HG02885 (cell line): ENCODE results near the gene LRCH2.
"Not testable (repeated sequence)": the region's sequence is repeated elsewhere in the genome, so short reads cannot be mapped to it uniquely, and the experiment has no call there.

Experiments
- ATAC-seq: cut with Tn5 transposase; IDR thresholded peaks from one replicate; pipeline ENCODE4 v1.9.1; 2021; ENCODE audit warnings: mild to moderate bottlenecking; ENCODE audit not compliant: unreplicated experiment, poor library complexity

The LRCH2 gene, protein sequence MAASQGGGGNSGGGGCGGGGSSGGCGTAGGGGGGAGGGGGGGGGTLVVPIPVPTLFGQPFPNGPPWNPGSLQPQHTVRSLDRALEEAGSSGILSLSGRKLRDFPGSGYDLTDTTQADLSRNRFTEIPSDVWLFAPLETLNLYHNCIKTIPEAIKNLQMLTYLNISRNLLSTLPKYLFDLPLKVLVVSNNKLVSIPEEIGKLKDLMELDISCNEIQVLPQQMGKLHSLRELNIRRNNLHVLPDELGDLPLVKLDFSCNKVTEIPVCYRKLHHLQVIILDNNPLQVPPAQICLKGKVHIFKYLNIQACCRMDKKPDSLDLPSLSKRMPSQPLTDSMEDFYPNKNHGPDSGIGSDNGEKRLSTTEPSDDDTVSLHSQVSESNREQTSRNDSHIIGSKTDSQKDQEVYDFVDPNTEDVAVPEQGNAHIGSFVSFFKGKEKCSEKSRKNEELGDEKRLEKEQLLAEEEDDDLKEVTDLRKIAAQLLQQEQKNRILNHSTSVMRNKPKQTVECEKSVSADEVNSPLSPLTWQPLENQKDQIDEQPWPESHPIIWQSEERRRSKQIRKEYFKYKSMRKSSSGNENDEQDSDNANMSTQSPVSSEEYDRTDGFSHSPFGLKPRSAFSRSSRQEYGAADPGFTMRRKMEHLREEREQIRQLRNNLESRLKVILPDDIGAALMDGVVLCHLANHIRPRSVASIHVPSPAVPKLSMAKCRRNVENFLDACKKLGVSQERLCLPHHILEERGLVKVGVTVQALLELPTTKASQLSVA

DNA sequence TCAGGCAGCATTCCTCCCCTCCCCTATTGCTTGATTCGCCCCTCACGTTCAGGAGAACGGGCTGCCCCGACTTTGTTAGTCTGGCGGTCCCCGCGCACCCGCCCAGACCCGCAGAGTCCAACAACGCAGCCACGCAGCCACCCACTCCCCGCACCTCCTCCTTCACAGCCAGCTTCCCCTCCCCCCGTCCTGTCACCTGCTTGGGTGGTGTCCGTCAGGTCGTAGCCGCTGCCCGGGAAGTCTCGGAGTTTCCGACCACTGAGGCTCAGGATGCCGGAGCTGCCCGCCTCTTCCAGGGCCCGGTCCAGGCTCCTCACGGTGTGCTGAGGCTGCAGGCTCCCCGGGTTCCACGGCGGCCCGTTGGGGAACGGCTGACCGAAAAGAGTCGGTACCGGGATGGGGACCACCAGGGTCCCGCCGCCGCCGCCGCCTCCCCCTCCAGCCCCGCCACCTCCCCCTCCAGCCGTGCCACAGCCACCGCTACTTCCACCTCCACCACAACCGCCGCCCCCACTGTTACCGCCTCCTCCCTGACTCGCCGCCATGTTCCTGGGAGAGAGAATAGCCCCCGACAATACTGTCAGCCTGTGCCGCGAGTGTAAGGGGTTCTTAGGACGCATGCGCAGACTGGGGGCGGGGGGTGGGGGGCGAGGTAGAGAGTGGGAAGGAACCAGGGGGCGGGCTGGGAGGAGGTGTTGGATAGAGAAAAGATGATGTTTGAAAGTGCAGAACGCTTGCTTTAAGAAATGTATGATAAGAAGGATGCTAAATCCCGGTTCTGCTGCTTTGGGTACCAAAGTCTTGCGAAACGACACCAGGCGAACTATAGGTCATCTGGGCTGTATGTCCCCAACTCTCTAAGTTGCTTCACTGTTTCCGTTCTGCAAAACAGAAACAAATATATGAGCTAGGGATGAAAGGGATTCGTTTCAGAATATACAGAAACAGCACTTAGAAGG lies at the start of gene LRCH2:
TSS of gene LRCH2 (minus strand) at position 600 of the 959 bp plus-strand sequence. CDS start at position 545, 55 bp downstream.
- ATAC-seq = no peak

DNA sequence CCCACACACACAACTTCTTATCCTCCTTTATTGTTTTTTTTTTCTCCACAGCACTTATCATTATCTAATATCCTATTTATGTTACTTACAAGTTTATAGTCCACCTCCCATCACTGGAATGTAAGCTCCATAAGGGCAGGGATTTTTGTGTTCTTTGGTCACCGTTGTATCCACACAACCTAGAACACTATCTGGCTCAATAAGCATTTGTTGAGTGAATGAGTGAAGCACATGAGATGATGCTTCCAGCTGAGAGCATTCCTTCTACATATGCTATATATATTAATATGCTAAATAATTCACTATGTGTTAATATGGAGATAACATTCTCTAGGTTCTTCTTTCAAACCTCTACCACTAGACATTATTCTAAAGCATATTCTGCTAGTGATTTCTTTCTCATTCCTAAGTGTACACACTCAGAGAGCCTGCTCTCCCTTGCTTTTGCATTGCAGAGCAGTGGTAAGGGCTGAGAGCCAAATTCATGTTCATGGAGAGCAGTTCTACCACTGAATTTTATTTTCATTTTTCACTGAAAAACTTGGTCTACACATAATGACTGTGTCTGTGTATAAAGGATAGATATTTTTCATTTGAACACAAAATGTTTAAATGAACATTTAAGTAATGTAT lies 35.3 kb upstream of the LRCH2 start:
- ATAC-seq = no peak

DNA sequence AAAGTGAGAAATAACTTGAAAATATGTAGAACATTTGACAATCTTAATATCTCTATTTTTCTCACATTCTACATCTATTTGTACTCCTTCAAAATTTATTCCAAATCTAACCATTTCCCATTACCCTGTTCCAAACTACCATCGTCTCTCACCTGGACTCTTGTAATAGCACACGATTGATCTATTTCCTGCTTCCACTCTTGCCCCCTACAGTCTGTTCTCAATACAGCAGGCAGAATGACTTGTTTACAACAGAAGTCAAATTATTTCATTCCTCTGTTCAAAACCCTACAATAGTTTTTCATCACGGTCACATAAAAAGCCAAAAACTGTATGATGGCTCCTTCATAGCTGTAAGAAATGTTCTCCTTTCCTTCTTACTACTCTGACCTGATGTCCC lies 34.5 kb upstream of the LRCH2 start:
- ATAC-seq = peak; percentile 66

DNA sequence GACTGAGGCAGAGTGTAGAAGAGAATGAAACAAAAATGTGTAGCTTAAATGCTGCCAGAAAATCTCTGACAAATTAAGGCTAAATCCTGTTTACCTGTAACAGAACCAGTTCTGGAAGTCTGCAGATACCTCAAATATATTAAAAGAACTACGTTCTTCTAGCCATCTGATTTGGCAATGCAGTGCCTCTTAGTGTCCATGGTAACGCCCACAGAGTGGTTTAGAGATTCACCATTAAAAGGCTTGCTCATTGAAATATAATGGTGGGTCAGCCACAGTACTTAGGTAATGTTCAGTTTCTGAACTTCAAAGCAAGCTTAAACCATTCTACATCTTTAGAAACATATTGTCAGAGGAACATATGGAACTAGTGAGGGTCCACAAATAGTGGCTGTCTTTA lies 32.4 kb upstream of the LRCH2 start:
- ATAC-seq = no peak

DNA sequence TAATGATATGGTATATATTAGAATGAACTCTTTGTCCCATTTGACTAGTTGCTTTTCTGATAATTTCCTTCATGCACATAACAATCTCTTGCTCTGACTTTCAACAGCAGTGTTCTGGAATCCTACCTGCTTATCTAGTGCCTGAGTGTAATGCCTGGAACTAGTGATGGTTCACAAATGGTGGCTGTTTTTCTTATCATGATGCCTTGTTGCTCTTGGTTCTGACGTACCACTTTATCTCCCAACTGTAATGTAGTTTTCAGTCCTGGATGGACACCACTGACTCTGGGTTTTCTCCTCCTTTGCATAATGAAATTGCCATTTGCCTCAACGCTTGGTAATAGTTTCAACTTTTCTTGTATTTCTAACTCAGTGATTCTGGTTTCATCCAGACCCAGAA lies 30.1 kb upstream of the LRCH2 start:
- ATAC-seq = no peak

DNA sequence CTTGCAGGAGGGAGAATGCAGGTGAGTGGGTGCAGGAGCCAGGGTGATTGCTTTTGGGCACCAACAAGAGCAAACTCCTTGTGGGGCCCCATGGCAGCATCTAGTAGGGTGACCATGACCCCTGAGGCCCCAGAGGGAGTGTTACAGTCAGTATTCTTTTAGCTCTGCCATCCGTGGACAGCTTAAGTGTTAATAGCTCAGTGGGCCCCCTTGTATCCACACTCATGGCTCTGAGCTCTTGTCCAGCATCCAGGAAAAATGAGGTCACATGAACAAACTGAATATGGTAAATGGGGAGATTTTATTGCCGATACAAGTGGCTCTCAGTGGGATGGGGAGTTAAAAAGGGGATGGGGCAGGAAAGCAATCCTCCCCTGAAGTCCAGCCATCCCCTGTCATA lies 27.3 kb upstream of the LRCH2 start:
- no peak for ATAC-seq

DNA sequence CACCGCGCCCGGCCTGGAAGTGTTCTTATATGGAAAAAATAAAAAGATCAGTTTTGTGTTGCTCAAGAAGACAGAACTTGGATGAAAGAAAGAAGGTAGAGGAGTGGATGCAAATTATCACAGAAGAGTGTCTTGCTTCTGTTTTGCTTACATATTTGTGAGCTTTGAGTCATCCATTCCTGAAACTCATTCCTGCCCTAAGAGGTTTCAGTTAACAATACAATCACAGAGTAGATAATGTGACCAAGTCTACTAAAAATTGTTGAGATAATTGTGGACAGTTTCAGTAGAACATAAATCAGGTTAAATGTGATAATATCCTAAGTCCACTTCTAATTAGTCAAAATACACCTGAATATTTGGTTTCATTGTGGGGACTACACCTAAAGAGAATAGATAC lies 26.4 kb upstream of the LRCH2 start:
- ATAC-seq = no peak

DNA sequence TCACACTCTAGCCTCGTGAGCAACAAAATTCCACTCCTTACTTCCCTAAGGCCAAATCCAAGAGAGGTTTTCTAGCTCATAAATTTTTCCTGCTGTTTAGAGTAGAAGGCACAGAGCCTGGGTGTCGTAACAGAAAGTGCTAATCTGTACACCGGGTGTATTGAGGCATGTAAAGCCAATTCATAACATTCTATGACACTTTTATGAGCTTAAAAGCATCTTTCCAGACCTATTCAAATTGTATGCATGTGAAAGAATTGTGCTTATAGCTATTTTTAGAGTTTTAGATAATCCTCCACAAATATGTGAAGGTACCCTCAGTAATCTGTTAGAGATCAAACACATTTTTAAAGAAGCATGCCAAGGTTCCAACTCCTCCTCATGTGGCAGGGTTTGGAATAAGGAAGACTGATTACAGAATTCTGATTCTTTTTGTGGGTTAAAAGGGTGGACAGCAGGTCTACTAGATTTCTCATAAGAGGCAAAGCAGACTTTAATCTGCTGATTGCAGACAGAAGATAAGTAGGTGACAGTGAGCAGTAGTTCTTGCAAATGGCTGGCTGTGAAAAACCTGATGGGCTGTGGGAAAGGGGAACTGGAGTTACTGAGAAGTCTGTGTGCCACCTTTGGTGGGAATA lies 25.5 kb upstream of the LRCH2 start:
- ATAC-seq = no peak

DNA sequence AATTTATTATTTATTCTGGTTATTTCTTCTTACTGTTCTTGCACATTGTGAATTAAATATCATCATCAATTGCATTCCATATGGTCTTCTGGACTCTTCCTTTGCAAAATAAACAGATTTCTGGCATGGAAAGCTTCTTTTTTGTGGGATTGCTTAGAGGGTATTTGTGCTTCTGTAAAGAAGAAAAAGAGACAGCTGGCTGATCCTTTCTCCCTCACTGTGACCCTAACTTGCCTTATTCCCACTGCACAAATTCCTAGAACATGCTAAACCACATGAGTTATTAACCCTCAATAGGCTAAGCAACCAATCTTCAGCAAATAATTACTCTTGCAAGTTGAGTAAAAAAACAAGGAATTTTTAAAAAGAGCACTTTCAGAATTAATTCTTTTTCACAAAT lies 23.8 kb upstream of the LRCH2 start:
- ATAC-seq = no peak

DNA sequence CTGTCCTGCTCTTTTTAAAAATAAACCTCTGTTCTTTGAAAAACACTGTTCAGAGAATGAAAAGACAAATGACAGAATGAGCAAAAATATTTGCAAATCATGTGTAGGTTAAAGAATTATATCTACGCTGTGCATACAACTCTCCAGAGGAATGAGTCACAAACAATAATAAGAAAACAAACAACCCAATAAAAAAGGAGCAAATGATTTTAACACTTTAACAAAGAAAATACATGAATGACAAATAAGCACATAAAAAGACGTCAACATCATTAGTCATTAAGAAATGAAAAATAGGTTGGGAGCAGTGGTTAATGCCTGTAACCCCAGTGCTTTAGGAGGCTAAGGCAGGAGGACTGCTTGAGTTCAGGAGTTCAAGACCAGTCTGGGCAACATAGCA lies 21.1 kb upstream of the LRCH2 start:
- ATAC-seq = no peak

DNA sequence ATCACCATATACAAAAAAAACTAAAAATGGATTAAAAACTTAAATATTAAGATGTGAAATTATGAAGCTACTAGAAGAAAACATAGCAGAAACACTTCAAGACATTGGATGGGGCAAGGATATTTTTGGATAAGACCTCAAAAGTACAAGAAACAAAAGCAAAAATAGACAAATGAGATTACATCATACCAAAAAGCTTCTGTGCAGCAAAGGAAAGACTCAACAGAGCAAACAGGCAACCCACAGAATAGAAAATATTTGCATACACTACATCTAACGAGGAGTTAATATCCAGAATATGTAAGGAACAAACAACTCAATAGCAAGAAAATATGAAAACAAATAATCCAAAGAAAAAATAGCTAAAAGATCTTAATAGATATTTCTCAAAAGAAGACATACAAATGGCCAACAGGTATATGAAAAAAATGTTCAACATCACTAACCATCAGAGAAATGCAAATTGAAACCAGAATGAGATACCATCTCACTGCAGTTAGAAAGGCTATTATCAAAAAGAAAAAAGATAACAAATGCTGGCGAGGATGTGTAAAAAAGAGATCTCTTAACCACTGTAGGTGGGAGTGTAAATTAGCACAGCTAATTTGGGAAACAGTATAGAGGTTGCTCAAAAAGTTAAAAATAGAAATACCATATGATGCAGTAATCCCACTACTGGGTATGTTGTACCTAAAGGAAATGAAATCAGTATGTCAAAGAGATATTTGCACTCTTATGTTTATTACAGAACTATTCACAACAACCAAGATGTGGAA lies 17.8 kb upstream of the LRCH2 start:
- peak; percentile 76 for ATAC-seq

DNA sequence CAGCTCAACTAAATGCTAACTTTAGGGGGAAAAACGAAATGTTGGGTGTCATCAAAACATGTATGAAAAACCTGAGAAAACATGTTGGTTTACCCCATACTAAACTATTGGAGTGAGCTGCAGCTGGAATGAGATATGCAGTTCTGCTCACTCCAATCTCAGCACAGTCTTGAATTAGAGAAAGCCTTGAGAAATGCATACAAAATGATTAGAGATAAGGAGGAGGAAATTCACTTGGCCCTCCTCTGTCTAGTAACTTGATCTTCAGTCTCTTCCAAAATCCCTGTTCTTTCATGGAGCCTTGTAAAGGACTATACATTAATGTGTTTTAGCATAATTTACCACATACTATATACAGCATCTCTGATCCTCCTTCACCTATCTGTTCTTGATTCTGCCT lies 3.2 kb upstream of the LRCH2 start:
- ATAC-seq = no peak

DNA sequence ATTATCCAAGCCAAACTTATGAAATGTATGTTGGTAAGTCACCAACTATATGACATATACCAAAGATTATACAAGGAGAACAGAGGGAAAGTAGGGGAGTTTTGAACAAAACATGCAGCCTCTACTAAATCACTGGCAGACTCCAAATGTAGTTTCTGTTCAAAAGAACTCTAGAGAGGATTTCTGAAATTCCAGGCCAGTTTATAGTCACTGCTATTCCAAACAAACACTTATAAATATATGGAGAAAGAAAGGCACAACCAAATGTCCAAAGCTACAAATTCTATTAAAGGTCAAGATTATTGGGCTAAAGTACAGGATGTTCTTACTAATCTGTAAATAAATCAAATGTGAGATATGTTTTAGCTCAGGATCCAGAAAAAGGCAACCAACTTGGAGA lies 2.7 kb upstream of the LRCH2 start:
- ATAC-seq = no peak

DNA sequence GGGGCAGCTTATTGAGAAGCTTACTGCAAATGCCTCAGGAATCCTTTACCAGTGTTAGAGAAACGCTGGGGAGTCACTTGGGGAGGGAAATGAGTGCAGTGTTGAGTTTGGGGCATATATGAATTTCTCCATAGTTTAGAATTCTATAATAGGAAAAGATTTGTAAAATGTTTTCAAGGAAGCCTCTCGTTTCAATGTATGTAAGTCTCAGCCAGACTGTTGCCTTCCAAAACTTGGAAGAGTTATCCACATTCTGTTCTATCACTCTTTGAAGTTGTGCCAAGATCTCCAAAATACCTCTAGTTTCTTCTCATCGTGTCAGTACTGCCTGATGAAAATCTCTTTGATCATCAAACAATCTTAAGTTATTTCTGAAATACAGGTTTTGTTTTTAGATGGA lies 565 bp upstream of the LRCH2 start:
- ATAC-seq = no peak

DNA sequence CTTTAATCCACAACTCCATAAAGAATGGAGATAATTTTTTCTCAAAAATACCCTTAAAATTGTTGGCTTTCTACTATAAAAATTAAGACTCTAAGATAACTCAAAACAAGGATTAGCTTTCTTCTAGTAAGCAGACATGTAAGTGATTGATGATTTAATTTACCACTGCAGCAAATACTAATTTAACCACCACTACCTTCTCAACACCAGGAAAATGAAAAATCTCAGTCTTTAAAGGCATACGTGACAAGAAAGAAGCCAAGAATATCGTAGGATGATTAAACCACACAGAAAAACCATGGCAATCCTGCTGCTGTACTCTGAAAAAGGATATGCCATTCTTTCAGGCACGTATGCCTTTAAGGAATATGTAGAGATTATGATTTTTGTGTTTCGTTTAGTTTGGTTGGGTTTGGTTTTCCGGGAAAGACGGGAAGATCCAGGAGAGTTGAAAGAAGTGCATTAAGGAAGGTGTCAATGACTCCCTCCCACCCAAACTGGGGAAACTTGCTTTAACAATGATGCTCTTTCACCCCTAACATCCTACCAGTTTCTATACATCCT lies 881 bp downstream of the LRCH2 start:
- no peak for ATAC-seq

DNA sequence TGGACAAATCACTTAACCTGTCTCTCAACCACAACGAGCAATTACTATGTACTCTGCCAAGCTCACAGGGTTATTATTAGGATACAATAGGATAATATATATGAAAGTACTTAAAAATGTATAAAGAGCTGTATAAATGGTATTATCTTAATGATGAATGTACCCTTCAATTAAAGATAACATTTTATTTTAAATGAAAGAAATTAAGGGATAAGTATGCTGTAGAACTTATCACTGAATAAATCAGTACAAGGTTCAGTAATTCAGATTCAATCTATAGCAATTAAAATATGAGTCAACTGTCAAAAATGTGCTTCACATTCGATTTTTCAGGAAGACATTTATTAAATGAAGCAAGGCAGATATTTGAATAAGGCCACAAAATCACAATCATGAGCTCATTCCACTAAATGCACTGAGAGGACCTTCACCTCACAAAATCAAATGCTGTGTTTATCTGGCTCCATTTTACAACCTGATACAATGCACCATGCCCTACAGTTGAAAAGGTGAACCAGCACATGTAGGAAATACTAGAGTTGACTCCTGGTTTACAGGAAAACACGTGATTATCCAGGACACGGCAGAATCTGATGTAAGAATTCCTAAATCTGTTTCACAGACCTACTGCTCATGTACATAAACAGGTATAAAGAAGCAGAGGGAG lies 4.4 kb downstream of the LRCH2 start:
- ATAC-seq = no peak

DNA sequence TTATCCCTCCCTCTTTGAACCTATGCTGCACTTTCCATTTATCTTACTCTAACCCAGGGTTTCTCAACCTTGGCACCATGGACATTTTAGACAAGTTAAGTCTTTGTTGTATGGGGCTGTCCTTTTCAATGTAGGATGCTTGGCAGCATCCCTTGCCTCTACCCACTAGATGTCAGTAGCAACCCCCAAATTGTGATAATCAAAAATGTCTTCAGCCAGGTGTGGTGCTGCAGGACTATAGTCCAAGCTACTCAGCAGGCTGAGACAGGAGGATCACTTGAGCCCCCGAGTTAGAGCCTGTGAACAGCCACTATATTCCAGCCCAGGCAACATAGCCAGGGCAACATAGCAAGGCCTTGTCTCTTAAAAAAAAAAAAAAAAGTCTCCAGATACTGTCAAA lies 7.0 kb downstream of the LRCH2 start:
- ATAC-seq = no peak

DNA sequence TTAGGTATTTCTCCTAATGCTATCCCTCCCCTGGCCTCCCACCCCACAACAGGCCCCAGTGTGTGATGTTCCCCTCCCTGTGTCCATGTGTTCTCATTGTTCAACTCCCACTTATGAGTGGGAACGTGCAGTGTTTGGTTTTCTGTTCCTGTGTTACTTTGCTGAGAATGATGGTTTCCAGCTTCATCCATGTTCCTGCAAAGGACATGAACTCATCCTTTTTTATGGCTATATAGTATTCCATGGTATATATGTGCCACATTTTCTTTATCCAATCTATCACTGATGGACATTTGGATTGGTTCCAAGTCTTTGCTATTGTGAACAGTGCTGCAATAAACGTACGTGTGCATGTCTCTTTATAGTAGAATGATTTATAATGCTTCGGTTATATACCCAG lies 16.6 kb downstream of the LRCH2 start:
- ATAC-seq = not testable (repeated sequence)
